NK-92 (cell line): ENCODE data around the gene LRRC55.

Experiments used
- DNase-seq: peaks from one replicate; lab custom pipeline; 2025; ENCODE audit not compliant: unreplicated experiment; lab: John Stamatoyannopoulos, UW

LRRC55 gene

GRCh38 chr11:57200917-57201316, 19.2 kb downstream of the LRRC55 start:
- DNase-seq = no peak

GRCh38 chr11:57202281-57202680, 20.5 kb downstream of the LRRC55 start:
- DNase-seq = no peak

GRCh38 chr11:57203359-57203758, 21.6 kb downstream of the LRRC55 start:
- DNase-seq = no peak

GRCh38 chr11:57203882-57204480, 22.2 kb downstream of the LRRC55 start:
- DNase-seq = no peak

GRCh38 chr11:57205041-57205641, 23.4 kb downstream of the LRRC55 start:
- no peak for DNase-seq

GRCh38 chr11:57207168-57207567, 25.4 kb downstream of the LRRC55 start:
- DNase-seq = no peak

GRCh38 chr11:57210781-57211180, 29.0 kb downstream of the LRRC55 start:
- DNase-seq = no peak

- no peak for DNase-seq
Observed at GRCh38 chr11:57213342-57214097, 31.8 kb downstream of the LRRC55 start.

- DNase-seq = no peak
Observed at GRCh38 chr11:57214098-57214417, 32.3 kb downstream of the LRRC55 start.

- DNase-seq = no peak
Observed at GRCh38 chr11:57214494-57214893, 32.7 kb downstream of the LRRC55 start.

GRCh38 chr11:57216463-57216862, 34.7 kb downstream of the LRRC55 start:
- no peak for DNase-seq

- no peak for DNase-seq
Observed at GRCh38 chr11:57217053-57217452, 35.3 kb downstream of the LRRC55 start.

- no peak for DNase-seq
Observed at GRCh38 chr11:57219021-57219627, 37.4 kb downstream of the LRRC55 start.

GRCh38 chr11:57222239-57222638, 40.5 kb downstream of the LRRC55 start:
- no peak for DNase-seq

GRCh38 chr11:57223601-57224000, 41.8 kb downstream of the LRRC55 start:
- DNase-seq = no peak

- DNase-seq = no peak
Observed at GRCh38 chr11:57224128-57224527, 42.4 kb downstream of the LRRC55 start.

GRCh38 chr11:57224537-57224936, 42.8 kb downstream of the LRRC55 start:
- DNase-seq = no peak

- DNase-seq = no peak
Observed at GRCh38 chr11:57228600-57228999, 46.8 kb downstream of the LRRC55 start.

- DNase-seq = no peak
Observed at GRCh38 chr11:57230316-57230715, 48.6 kb downstream of the LRRC55 start.

- no peak for DNase-seq
Observed at GRCh38 chr11:57230791-57231538, 49.2 kb downstream of the LRRC55 start.

GRCh38 chr11:57231539-57232253, 49.9 kb downstream of the LRRC55 start:
- no peak for DNase-seq
